NCI-H187 (cell line): Measurements from ENCODE around the gene THAP8.

Experiments
- DNase-seq, 2 experiments: peaks; one replicate each; lab custom pipeline; 2025; lab: John Stamatoyannopoulos, UW

Gene THAP8

DNA sequence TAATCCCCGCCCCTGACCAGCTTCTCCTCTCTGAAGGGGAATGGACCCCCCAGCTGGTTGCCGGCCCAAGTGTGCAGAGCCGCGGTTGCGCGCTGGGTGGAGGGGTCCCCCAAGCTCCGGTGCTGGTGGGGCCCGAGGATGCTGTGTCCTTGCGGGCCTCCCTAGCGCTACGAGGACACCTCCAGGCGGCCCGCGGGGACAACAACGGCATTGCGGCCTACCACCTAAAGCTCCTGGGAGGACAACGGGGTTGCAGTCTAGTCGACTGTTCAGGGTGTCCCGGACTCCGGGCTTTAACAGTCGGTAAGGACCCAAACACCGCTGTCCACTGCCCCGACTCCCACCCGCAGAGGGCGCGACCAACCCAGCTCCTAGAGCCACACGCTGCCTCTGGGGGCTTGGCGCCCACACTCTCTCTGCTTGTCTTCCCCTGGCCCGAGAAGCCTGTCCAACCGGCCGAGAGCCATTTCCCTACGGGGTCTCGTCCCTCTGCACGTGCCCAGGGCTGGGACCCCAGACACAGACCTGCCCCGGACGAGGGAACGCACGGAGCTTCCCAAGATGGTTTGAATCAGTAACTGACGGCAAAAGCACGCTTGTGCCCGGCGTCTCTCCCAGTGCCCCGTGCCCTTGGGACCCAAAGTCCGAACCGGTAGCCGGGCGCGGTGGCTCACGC, 60.0 kb downstream of the THAP8 start:
- DNase-seq = no peak

DNA sequence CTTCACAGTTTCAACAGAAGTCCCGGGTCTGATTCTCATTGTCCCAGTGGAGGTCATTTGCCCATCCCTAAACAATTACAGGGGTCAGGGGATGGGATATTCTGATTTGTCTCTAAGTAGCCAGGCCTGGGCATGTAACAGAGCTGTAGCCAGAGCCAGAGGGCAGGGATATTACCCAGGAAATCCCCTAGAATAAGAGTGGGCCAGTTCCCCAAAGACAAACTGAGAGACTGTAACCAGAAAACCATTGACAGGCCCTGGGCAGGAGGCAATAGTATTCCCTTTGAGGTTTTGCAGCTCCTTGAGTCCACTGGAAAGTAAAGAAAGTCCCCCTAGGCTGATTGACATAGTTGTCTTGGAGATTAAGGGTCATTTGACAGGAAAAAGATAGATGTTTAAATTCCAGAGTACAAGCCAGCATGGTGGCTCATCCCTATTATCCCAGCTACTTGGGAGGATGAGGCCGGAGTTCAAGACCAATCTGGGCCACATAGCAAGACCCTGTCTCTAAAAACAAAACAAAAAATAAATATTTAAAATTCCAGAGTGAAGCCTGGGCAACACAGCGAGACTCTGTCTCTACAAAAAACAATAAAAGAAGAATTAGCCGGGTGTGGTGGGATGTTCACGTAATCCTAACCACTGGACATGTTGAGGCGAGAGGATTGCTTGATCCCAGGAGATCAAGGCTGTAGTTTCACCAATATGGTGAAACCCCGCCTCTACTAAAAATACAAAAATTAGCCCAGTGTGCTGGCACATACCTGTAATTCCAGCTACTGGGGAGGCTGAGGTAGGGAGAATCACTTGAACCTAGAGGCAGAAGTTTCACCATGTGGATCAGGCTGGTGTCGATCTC, 60.9 kb downstream of the THAP8 start:
- DNase-seq = no peak

DNA sequence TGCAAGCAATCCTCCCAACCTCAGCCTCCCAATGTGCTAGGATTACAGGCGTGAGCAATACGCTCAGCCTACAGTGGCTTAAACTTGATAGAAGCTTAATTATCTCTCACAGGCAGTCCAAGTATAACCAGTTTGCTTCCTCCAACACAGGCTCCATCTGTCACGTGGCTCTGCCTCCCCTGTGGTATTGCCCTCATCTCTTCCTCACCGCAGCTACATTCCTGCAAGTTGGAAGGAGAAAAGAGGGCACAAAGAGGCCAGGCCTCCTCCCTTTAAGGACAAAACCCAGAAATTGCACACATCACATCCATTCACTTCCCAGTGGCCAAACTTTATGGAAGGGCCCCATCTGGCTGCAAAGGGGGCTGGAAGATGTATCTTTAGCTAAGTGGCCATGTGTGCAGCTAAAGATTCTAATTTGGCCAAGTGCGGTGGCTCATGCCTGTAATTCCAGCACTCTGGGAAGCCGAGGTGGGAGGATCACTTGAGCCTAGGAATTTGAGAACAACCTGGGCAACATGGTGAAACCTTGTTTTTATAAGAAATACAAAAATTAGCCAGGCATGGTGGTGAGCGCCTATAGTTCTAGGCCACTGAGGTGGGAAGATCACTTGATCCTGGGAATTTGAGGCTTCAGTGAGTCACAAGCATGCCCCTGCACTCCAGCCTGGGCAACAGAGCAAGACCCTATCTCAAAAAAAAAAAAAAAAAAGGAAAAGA, 62.2 kb downstream of the THAP8 start:
- DNase-seq = no peak

DNA sequence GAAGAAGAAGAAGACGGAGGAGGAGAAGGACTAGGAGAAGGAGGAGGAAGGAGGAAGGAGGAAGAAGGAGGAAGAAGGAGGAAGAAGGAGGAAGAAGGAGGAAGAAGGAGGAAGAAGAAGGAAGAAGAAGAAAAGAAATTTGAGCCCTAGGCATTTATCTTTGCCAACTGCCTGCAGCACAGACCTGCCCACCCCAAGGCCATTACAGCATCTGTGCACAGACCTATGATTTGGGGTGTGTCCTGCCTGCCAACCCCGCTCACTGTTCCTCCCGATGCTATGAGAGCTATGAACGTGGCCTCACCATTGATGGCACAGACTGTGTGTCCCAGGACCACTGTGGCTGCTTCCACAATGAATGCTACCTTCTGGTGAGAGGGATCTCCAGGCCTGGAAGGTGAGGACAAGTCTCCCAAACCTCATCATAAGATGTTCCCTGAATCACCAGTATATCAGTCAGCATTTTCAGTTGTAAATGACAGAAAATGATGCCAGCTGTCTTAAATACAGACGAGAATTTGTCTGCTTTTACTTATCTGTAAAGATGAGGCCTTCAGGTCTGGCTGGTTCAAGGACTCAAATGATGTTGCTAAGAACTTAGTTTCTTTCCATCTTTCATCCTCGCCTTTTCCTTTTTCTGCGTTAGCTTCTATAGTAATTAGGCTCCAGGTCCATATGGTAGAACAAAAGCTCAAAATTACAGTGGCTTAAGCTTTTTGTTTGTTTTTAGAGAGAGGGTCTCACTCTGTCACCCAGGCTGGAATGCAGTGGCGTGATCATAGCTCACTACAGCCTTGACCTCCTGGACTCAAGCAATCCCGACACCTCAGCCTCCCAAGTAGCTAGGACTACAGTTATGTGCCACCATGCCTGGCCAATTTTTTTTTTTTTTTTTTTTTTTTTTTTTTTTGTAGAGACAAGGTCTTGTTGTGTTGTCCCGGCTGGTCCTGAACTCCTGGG, 63.0 kb downstream of the THAP8 start:
- DNase-seq = no peak

DNA sequence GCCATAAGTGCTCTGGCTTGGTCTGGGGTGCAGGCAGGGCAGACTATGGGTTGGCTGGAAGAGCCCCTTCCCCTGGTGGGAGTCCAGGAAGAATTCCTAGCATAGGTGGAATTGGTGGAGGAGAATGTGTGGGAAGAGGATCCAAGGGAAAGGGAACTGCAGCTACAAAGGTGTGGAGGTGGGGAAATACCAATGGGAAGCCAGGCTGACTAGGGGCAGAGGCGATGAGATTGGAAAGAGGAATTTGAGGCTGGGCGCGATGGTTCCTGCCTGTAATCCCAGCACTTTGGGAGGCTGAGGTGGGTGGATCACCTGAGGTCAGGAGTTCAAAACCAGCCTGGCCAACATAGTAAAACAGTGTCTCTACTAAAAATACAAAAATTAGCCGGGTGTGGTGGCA, 63.9 kb downstream of the THAP8 start:
- DNase-seq = no peak

DNA sequence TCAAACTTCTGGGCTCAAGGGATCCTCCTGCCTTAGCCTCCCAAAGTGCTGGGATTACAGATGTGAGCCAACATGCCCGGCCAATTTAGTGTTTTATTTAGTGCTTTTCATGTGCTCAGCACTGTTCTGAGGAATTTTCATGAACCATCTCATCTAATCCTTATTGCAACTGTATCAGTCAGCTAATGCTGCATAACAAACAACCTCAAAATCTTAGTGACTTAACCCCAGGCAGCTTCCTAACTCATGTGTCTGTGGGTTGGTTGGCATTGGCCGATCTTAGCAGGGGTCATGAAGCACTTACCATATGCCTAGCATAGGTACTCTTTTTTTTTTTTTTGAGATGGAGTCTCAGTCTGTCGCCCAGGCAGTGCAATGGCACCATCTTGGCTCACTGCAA, 65.3 kb downstream of the THAP8 start:
- no peak for DNase-seq

DNA sequence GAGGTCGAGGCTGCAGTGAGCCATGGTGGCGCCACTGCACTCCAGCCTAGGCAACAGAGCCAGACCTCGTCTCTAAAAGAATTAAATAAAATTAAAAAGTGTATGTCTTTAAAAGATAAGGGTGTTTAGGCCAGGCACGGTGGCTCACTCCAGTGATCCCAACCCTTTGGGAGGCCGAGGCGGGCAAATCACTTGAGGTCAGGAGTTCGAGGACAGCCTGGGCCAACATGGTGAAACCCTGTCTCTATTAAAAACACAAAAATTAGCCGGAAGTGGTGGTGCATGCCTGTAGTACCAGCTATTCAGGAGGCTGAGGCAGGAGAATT, 66.6 kb downstream of the THAP8 start:
- DNase-seq = no peak

DNA sequence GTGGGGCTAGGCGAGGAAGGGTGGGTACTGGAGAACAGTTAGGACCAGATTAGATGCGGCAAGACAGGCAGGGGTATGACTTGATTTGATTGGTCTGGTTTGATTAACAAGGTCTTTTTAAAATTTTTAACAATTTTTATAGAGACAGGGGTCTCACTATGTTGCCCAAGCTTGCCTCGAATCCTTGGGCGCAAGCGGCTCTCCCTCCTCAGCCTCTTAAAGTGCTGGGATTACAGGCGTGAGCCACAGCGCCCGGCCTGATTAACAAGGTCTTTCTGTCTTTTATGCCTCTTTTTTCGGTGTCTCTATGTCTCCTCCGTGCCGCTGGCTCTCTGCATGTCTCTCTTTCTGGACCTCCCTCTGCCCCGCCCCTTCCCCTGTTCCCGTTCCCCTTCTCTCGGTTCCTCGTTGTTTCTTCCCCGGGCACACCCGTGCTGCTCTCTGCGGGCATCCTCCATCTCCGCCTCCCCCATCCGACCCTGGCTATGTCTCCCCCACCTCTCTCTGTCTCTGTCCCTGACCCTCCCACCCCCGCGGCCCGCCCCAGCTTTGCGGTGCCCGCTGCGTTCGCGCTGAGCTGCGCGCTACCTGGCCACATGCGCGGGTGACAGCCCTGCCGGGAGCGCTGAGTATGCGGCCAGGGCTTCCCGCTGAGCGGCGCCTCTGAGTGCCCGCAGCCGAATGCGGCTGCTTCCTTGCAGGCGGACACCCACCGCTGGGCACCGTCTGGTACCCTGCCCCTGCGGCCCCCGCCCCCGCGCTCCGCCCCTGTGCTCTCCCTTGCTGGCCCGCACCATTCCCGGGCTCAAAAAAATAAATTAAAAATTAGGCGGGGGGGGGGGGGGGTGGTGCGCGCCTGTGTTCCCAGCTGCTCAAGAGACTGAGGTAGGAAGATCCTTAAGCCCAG, 67.2 kb downstream of the THAP8 start:
- peak in 1 of 2 experiments; percentile 38 for DNase-seq

DNA sequence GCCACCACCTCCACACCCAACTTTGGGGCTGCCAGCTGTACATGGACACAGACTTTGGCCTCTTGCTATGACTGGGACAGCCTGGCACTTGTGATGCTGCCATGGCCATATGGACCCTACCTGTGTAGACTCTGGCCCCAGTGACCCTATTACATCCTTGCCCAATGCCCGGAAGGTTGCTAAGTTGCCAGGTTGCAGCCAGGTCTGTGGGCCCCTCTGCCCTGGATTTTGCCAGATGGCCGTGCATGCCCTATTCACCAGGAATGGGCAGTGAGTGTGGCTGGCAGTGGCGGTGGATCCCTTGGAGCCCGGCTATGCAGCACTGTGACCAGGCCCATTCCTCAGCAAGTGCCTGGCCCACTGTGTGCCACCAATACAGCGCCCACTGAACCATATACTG, 68.0 kb downstream of the THAP8 start:
- no peak for DNase-seq
